Sigmoid colon (tissue), 4 donors: ENCODE data around the gene SPTLC2.

Experiments
- EP300 ChIP-seq, 4 donors: sonication (generic); formaldehyde crosslinking; IDR thresholded peaks; one replicate each; pipeline ENCODE4 v1.6.1; 2017; ENCODE audit warnings: antibody characterized with exemption in 4 of 4
- POLR2A ChIP-seq, 2 donors: fragments of 450-650 bp; IDR thresholded peaks; one replicate each; pipeline ENCODE4 v1.6.1; 2016; ENCODE audit warnings: antibody characterized with exemption in 2 of 2, mild to moderate bottlenecking in 2 of 2, moderate library complexity in 2 of 2
- POLR2AphosphoS5 ChIP-seq, 4 donors: sonication (generic); formaldehyde crosslinking; IDR thresholded peaks; one replicate each; pipeline ENCODE4 v1.6.1; 2017; ENCODE audit warnings: antibody characterized with exemption in 4 of 4
- TF ChIP-seq, protein P1 (sequence below), 4 experiments: fragments of 450-650 bp in 3 of 4; fragments of 200-600 bp in 1 of 4; IDR thresholded peaks; one replicate each; pipeline ENCODE4 v1.5.1; 2016 to 2019; ENCODE audit warnings: antibody characterized with exemption in 4 of 4, mild to moderate bottlenecking in 3 of 4, moderate library complexity in 2 of 4

DNA sequence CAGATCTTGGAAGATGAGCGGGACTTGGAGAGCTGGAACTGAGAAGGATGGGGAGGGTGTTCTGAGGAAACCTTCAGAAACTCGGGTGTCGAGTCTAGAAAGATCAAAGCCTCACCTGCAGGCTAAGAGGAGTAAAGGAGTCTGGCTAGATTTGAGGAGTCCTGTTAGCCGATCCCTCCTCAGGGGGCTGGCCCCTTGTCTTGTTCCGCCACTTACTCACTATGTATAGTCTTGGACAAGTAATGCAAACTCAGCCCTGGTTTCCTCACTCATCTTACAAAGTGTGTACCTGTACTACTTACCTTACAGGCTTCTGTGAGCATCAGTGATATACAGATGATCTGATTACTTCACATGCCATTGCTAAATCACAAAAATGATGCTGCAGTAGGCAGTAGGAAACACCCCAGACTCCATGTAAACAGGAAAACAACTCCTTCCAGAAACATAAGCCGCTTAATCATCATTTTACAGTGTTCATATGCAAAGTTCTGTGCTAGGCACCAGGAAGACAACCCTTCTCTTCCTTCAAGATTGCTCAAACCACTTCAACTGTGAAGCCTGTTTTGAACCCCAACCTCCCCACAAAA, 2.0 kb upstream of the SPTLC2 start:
- no peak for TF ChIP-seq POLR2A (IDR thresholded peaks at IDR 0.05)
- TF ChIP-seq, protein P1, sequence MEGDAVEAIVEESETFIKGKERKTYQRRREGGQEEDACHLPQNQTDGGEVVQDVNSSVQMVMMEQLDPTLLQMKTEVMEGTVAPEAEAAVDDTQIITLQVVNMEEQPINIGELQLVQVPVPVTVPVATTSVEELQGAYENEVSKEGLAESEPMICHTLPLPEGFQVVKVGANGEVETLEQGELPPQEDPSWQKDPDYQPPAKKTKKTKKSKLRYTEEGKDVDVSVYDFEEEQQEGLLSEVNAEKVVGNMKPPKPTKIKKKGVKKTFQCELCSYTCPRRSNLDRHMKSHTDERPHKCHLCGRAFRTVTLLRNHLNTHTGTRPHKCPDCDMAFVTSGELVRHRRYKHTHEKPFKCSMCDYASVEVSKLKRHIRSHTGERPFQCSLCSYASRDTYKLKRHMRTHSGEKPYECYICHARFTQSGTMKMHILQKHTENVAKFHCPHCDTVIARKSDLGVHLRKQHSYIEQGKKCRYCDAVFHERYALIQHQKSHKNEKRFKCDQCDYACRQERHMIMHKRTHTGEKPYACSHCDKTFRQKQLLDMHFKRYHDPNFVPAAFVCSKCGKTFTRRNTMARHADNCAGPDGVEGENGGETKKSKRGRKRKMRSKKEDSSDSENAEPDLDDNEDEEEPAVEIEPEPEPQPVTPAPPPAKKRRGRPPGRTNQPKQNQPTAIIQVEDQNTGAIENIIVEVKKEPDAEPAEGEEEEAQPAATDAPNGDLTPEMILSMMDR (IDR thresholded peaks at IDR 0.05) = no peak
- no peak for TF ChIP-seq POLR2AphosphoS5 (IDR thresholded peaks at IDR 0.05)
- no peak for TF ChIP-seq EP300 (IDR thresholded peaks at IDR 0.05)
